IPS DF 6.9 (cell line): Measurements from ENCODE around the gene KCNJ9.

Experiments used
- DNase-seq: peaks from one replicate; pipeline ENCODE4 v3.0.0-alpha.2; 2013; ENCODE audit warnings: low read depth, low spot score
- H3K27ac ChIP-seq: one replicate; pipeline ENCODE4 v1.5.1; 2013; ENCODE audit warnings: low read length, control low read depth
- H3K27me3 ChIP-seq: 2 replicates; pipeline ENCODE4 v1.6.1; 2013; ENCODE audit warnings: mild to moderate bottlenecking, low read length; ENCODE audit not compliant: control insufficient read depth, insufficient read depth
- H3K36me3 ChIP-seq: 2 replicates; pipeline ENCODE4 v1.6.1; 2013; ENCODE audit warnings: low read length; ENCODE audit not compliant: control insufficient read depth, insufficient read depth
- H3K4me1 ChIP-seq: 2 replicates; pipeline ENCODE4 v1.6.1; 2013; ENCODE audit warnings: low read length; ENCODE audit not compliant: control insufficient read depth, insufficient read depth
- H3K4me3 ChIP-seq: 2 replicates; pipeline ENCODE4 v1.5.1; 2013; ENCODE audit warnings: mild to moderate bottlenecking, low read length
- H3K9me3 ChIP-seq: 2 replicates; pipeline ENCODE4 v1.6.1; 2013; ENCODE audit warnings: low read length, inconsistent platforms; ENCODE audit not compliant: control insufficient read depth, insufficient read depth
- WGBS: extraction: QIAGEN DNeasy Blood & Tissue Kit; methylation state at CpG from one replicate; pipeline ENCODE4 v1.1.7; 2013; ENCODE audit warnings: mixed read lengths, missing lambda C conversion rate; ENCODE audit not compliant: insufficient read length, insufficient coverage; 5-methylcytosine and 5-hydroxymethylcytosine counted together

The KCNJ9 gene

DNA sequence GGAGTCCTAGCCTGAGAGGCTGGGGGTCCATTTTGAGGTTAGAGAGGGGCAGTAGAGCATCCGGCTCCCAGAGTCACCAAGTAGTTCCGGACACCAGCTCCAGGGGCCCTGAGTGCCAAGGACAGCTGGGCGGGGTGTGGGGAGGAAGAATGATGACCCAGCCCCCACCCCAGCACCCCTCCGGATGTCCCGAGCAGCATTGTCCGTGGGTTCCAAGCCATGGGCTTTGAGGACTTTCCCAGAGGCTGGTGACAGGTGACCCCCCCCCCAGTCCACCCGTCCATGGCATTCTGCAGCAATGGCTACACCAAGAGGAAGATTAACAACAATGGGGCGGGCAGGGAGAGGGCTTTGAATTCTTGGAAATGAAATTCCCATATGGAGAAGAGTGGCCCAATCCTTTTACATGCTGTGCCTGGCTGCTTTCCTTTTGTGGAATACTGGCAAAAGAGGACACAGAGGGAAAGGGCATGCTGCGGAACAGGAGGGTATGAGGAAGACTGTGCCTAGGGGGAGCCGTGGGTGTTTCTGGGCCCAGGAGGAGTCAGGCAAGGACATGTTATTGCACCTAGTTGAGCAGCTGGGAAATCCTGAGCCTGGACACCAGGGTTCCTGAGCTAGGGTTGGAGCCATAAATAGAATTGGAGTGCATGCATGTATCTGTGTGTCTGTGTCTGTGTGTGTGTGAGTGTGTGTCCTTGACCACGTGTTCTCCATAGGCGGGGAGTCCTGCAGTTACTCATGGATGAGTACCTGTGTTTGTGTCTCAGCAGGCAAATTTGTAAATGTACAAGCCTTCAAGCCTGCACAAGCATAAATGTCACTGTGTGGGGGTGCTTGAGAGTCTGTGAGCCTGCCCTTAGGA, 35.2 kb downstream of the KCNJ9 start:
- Histone ChIP-seq H3K27me3 (no peaks in the 10 kb centered on the region), H3K4me3 (no peak overlapping the region), H3K4me1 (peaks cover 13% of the 10 kb centered on the region), H3K27ac (no peak overlapping the region), H3K9me3 (no peaks in the 10 kb centered on the region), H3K36me3 (no peaks in the 10 kb centered on the region)
- no CpG with 5 or more reads among the region's 12 CpGs for WGBS
- DNase-seq, result no peak

DNA sequence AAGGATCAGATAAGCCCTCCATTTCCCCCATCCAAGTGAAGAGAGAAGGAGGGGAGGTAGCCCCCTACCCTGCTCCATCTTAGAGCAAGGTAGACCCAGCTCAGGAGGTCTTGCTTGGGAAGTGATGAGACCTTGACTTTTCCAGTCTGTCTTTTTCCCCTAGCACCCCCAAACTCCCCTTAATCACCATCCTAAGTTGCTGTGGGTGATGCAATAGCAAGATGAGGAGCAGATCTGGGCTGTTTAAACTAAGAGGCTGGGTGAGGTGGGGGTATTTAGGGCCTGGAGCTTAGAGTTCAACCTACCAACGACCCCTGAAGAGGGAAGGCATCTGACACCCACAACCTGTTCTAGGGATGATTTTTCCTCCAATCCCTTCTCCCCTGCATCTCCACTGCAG, 36.0 kb downstream of the KCNJ9 start:
- H3K36me3 ChIP-seq, result no peaks in the 10 kb centered on the region
- H3K9me3 ChIP-seq, result no peaks in the 10 kb centered on the region
- H3K4me1 ChIP-seq, result peaks cover 13% of the 10 kb centered on the region
- no CpG with 5 or more reads among the region's 1 CpG for WGBS
- H3K27ac ChIP-seq, result no peak overlapping the region
- no peak for DNase-seq
- no peaks in the 10 kb centered on the region for H3K27me3 ChIP-seq
- no peak overlapping the region for H3K4me3 ChIP-seq

DNA sequence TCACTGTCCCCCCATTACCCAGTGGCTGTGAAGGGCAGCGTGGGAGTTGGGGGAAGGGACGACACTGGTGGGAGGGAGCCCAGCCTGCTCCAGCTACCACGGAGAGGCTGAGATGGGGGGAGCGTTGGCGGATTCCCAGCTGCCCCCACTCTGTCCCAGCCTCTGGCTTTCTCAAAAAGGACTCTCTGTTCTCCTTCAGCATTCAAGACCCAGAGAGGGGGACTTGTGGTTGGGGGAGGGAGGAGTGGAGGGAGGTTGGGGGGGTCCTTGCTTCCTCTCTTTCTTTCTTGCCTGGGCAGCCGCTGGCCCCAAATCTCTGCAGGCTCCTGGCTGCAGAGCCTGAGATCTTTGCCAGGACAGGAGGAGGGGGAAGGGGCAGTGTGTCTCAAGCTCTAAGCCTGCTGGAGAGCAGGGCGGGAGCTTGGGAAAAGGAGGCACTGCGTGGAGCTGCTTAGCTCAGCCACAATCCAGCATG, 36.4 kb downstream of the KCNJ9 start:
- WGBS, result no CpG with 5 or more reads among the region's 8 CpGs
- H3K4me3 ChIP-seq, result no peak overlapping the region
- H3K27me3 ChIP-seq, result no peaks in the 10 kb centered on the region
- H3K36me3 ChIP-seq, result no peaks in the 10 kb centered on the region
- no peak for DNase-seq
- peaks cover 13% of the 10 kb centered on the region for H3K4me1 ChIP-seq
- H3K27ac ChIP-seq, result no peak overlapping the region
- no peaks in the 10 kb centered on the region for H3K9me3 ChIP-seq

DNA sequence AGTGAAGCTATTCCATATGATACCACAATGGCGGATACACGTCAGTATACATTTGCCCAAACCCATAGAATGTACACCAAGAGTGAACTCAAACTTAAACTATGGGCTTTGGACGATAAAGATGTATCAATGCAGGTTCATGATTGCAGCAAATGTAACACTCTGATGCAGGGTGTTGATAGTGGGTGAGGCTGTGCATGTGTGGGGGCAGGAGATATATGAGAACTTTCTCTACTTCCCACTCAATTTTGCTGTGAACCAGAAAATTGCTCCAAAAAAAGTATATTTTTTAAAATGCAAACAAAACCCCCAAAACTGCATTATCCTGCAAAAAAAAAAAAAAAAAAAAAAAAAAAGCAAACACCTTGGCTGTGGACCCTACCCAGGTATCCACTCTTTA, 37.6 kb downstream of the KCNJ9 start:
- Histone ChIP-seq H3K27ac (no peak overlapping the region), H3K4me3 (no peak overlapping the region), H3K9me3 (no peaks in the 10 kb centered on the region), H3K36me3 (no peaks in the 10 kb centered on the region), H3K27me3 (no peaks in the 10 kb centered on the region), H3K4me1 (peaks cover 12% of the 10 kb centered on the region)
- no peak for DNase-seq
- WGBS, result no CpG with 5 or more reads among the region's 3 CpGs

DNA sequence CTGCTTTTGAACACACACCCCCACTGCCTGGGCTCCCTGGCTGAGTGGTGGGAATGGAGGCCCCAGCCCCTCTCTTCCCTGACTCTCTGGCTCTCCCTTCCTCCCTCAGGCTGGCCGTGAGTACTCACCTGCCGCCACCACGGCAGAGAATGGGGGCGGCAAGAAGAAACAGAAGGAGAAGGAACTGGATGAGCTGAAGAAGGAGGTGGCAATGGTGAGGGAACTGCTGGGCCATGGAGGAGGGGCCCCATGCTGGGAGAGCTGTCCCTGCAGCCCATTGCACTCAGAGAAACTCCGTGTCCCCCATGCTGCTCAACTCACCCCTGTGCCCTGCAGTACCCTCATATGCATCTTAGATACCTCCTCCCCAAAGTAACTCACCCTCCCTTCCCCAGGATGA, 39.5 kb downstream of the KCNJ9 start:
- Histone ChIP-seq H3K9me3 (no peaks in the 10 kb centered on the region), H3K4me1 (peaks cover 7% of the 10 kb centered on the region), H3K27ac (no peak overlapping the region), H3K36me3 (no peaks in the 10 kb centered on the region), H3K4me3 (no peak overlapping the region), H3K27me3 (no peaks in the 10 kb centered on the region)
- no CpG with 5 or more reads among the region's 5 CpGs for WGBS
- DNase-seq, result no peak

DNA sequence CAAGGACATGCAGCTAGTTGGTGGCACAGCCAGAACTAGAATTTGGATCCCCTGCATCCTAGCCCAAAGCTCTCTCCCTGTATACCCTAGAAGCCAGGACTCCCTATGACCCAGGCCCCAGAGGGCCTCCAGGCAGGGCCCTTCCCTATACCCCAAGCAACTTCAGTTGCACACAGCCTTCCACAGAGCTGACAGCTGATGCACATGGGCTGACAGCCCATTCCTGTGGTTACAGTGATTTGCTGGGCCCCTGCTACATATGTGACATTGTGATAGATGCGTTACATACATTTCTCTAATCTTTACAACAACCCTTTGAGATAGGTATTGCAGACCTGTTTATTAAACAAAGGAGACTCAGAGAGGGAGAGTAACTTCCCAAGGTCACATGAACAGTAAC, 40.0 kb downstream of the KCNJ9 start:
- DNase-seq, result no peak
- H3K4me3 ChIP-seq, result no peak overlapping the region
- H3K4me1 ChIP-seq, result peaks cover 3% of the 10 kb centered on the region
- no peaks in the 10 kb centered on the region for H3K9me3 ChIP-seq
- H3K36me3 ChIP-seq, result no peaks in the 10 kb centered on the region
- H3K27me3 ChIP-seq, result no peaks in the 10 kb centered on the region
- WGBS, result no CpG with 5 or more reads among the region's 1 CpG
- H3K27ac ChIP-seq, result no peak overlapping the region

DNA sequence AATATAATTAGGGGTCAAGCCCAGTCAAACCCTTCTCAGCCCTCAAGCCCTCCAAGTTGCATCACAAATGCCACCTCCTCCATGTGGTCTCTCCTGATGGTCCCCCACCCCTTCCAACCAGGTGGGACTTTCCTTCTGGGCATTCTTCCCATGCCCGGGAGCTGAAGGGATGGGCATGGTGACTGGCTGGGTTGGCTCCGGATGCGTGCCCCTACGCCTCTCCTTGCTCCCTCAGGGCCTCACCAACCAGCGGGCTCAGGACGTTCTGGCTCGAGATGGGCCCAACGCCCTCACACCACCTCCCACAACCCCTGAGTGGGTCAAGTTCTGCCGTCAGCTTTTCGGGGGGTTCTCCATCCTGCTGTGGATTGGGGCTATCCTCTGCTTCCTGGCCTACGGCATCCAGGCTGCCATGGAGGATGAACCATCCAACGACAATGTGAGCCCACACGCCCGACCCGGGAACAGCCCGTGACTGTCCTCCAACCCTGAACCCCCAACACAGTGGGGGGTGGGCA, 41.7 kb downstream of the KCNJ9 start:
- no peaks in the 10 kb centered on the region; the same call in 1 of the 2 replicates for H3K4me1 ChIP-seq
- H3K4me3 ChIP-seq, result no peak overlapping the region
- H3K36me3 ChIP-seq, result 0 out of 2 replicates have a peak, but pooled peaks cover 3% of the 10 kb centered on the region
- no peaks in the 10 kb centered on the region for H3K9me3 ChIP-seq
- WGBS, result no CpG with 5 or more reads among the region's 16 CpGs
- DNase-seq, result no peak
- no peak overlapping the region for H3K27ac ChIP-seq
- H3K27me3 ChIP-seq, result no peaks in the 10 kb centered on the region

DNA sequence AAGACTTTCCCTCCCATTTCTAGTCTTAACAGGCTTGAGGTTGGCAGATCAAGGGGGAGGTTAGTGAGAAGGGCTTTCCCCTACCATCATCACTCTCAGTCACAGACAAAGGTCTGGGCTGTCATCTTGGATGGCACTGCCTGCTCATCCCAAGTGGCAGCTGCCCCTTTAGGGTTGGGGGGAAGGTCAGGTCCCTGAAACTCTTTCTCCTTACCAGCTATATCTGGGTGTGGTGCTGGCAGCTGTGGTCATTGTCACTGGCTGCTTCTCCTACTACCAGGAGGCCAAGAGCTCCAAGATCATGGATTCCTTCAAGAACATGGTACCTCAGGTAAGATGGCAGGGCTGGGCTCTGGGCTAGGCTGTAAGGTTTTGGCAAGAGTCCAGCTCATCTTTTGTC, 42.4 kb downstream of the KCNJ9 start:
- Histone ChIP-seq H3K27me3 (no peaks in the 10 kb centered on the region), H3K36me3 (0 out of 2 replicates have a peak, but pooled peaks cover 3% of the 10 kb centered on the region), H3K4me1 (no peaks in the 10 kb centered on the region; the same call in 1 of the 2 replicates), H3K9me3 (no peaks in the 10 kb centered on the region), H3K4me3 (no peak overlapping the region), H3K27ac (no peak overlapping the region)
- DNase-seq, result no peak

DNA sequence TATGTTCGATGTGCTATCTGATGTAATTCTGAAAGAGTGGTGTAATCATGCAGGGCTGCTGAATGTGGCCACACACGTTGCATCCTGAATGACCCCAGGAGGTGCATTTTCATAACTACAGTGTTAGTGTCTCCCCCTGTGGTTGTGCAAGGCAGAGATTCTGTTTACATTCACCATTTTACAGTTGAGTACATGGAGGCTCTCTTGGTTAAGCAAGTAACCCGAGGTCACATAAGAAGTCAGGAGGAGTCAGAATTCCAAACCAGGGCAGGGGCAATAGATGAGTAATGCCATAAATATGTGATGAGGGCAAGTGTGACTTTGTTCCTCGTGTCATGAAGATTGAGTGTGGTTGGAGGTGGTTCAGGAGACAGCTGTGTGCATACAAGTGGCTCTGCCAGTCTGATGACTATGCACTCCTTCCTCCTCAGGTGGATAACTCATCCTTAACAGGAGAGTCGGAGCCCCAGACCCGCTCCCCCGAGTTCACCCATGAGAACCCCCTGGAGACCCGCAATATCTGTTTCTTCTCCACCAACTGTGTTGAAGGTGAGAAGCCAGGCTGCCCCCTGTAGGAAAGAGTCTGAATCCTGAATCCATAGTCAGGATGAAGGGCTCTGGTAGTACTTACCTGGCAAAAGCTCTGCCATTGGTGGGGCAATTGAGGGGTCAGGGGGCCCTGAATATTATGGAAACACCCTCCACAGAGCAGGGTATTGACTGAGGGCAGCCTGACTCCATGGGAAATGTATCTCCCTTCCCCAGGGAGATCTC, 43.6 kb downstream of the KCNJ9 start:
- no peak for DNase-seq
- no peaks in the 10 kb centered on the region for H3K27me3 ChIP-seq
- peaks cover 3% of the 10 kb centered on the region; the same call in 1 of the 2 replicates for H3K36me3 ChIP-seq
- WGBS, result no CpG with 5 or more reads among the region's 8 CpGs
- H3K4me1 ChIP-seq, result no peaks in the 10 kb centered on the region; the same call in 1 of the 2 replicates
- H3K4me3 ChIP-seq, result no peak overlapping the region
- H3K9me3 ChIP-seq, result no peaks in the 10 kb centered on the region
- no peak overlapping the region for H3K27ac ChIP-seq

DNA sequence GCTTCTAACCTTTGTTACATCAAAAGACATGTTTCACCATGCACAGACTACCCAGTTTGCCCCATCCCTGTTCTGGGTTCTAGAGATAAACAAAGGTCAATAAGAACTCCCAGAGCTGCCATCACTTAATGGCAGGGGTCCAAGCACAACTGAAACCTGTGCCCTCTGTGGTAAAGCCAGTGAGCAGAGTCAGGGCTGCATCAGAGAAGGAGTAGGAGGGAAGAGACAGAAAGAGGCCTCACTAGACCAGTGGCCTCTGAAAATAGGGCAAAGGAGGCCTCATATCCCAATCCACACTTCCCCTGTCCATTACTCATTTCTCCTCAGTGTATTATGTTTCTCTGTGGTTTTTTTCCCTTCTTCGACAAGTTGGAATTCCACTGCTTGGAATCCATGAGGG, 44.4 kb downstream of the KCNJ9 start:
- no CpG with 5 or more reads among the region's 1 CpG for WGBS
- Histone ChIP-seq H3K4me3 (no peak overlapping the region), H3K4me1 (no peaks in the 10 kb centered on the region; the same call in 1 of the 2 replicates), H3K36me3 (peaks cover 3% of the 10 kb centered on the region; the same call in 1 of the 2 replicates), H3K9me3 (no peaks in the 10 kb centered on the region), H3K27ac (no peak overlapping the region), H3K27me3 (no peaks in the 10 kb centered on the region)
- DNase-seq, result no peak
